Sigmoid colon (tissue), 4 donors: ENCODE results near the gene RPL35.

Experiments
- CTCF ChIP-seq, 4 experiments: fragments of 450-650 bp in 3 of 4; fragments of 200-600 bp in 1 of 4; IDR thresholded peaks; one replicate each; pipeline ENCODE4 v1.5.1; 2016 to 2019; ENCODE audit warnings: antibody characterized with exemption in 4 of 4, mild to moderate bottlenecking in 3 of 4, moderate library complexity in 2 of 4
- EP300 ChIP-seq, 4 donors: sonication (generic); formaldehyde crosslinking; IDR thresholded peaks; one replicate each; pipeline ENCODE4 v1.6.1; 2017; ENCODE audit warnings: antibody characterized with exemption in 4 of 4
- POLR2A ChIP-seq, 2 donors: fragments of 450-650 bp; IDR thresholded peaks; one replicate each; pipeline ENCODE4 v1.6.1; 2016; ENCODE audit warnings: antibody characterized with exemption in 2 of 2, mild to moderate bottlenecking in 2 of 2, moderate library complexity in 2 of 2
- POLR2AphosphoS5 ChIP-seq, 4 donors: sonication (generic); formaldehyde crosslinking; IDR thresholded peaks; one replicate each; pipeline ENCODE4 v1.6.1; 2017; ENCODE audit warnings: antibody characterized with exemption in 4 of 4

GRCh38 chr9:124861342-124862229, at the start of gene RPL35, which contains the start of gene ARPC5L:
- peak in 2 of 4 experiments; percentile 6 to 33 for TF ChIP-seq CTCF (IDR thresholded peaks at IDR 0.05)
- TF ChIP-seq POLR2A (IDR thresholded peaks at IDR 0.05), result peak; percentile 84 to 90
- peak; percentile 96 to 98 (median 97) for TF ChIP-seq POLR2AphosphoS5 (IDR thresholded peaks at IDR 0.05)
- no peak for TF ChIP-seq EP300 (IDR thresholded peaks at IDR 0.05)
